ENCODE results near the gene EML1. TPM values are rescaled to one million over a fixed set of nuclear protein-coding genes. Genes with fewer than 3 reads are reported as not detected.
A peak's percentile ranks its signal among the peaks of the same experiment; 100 is the strongest.

EML1 gene
- total RNA-seq, 1 experiment from 2014 or later = 2.5 TPM

DNA sequence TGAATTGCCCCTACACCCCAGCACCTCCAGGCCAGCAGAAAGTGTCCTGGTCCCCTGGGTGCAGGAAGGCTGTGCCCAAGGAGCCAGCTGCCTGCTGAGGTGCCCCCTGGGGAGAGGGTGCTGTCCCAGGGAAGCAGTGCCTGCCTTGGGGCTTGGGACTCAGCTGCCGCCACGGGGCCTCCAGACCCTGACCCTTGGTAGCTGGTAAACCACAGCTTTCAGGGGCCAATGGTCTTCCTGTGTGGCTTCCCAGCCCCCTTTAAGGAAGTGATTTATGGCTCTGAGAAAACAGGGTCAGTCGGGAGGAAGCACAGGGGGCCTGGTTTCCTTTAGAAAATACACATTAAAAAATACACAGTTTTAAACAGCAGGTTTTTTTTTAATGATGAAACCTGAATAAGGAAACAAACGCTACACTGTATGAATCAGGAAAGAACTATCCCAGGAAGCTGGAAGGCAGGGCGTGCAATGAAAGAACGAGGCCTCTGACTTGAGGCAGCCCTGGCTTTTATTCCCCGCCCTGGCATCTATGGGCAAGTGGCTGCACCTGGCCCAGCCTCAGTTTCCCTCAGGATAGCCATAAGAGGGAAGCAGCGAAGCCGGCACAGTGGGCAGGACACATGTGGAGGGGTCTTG, 40.6 kb upstream of the EML1 start:
- TF ChIP-seq, protein P1, sequence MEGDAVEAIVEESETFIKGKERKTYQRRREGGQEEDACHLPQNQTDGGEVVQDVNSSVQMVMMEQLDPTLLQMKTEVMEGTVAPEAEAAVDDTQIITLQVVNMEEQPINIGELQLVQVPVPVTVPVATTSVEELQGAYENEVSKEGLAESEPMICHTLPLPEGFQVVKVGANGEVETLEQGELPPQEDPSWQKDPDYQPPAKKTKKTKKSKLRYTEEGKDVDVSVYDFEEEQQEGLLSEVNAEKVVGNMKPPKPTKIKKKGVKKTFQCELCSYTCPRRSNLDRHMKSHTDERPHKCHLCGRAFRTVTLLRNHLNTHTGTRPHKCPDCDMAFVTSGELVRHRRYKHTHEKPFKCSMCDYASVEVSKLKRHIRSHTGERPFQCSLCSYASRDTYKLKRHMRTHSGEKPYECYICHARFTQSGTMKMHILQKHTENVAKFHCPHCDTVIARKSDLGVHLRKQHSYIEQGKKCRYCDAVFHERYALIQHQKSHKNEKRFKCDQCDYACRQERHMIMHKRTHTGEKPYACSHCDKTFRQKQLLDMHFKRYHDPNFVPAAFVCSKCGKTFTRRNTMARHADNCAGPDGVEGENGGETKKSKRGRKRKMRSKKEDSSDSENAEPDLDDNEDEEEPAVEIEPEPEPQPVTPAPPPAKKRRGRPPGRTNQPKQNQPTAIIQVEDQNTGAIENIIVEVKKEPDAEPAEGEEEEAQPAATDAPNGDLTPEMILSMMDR (IDR thresholded peaks at IDR 0.05; ENCODE audit: unreplicated experiment) = no peak
- BruUV-seq (replicated peaks) = no TSS peak
- Mint-ChIP-seq H3K27me3 (ENCODE audit: unreplicated experiment) (no peaks in the 10 kb centered on the region), H3K4me3 (ENCODE audit: low read depth, unreplicated experiment) (no peak overlapping the region), H3K36me3 (ENCODE audit: insufficient read depth, unreplicated experiment) (peaks cover 7% of the 10 kb centered on the region), H3K27ac (ENCODE audit: unreplicated experiment) (peak overlapping the region; percentile 36), H3K9me3 (ENCODE audit: low read depth, unreplicated experiment) (no peaks in the 10 kb centered on the region), H3K4me1 (ENCODE audit: low read depth, unreplicated experiment) (peaks cover 60% of the 10 kb centered on the region)
- DNase-seq = peak; percentile 60
- CTCF ChIA-PET = interaction anchor here (1.0 to 1.4 kb wide), 3 partner anchors 12 to 22 kb away, joined by 3 to 10 read pairs (median 3); no protein-coding TSS in a partner anchor
- intact Hi-C loops (cut with micrococcal nuclease; ENCODE audit: unreplicated experiment) = no loop called here

DNA sequence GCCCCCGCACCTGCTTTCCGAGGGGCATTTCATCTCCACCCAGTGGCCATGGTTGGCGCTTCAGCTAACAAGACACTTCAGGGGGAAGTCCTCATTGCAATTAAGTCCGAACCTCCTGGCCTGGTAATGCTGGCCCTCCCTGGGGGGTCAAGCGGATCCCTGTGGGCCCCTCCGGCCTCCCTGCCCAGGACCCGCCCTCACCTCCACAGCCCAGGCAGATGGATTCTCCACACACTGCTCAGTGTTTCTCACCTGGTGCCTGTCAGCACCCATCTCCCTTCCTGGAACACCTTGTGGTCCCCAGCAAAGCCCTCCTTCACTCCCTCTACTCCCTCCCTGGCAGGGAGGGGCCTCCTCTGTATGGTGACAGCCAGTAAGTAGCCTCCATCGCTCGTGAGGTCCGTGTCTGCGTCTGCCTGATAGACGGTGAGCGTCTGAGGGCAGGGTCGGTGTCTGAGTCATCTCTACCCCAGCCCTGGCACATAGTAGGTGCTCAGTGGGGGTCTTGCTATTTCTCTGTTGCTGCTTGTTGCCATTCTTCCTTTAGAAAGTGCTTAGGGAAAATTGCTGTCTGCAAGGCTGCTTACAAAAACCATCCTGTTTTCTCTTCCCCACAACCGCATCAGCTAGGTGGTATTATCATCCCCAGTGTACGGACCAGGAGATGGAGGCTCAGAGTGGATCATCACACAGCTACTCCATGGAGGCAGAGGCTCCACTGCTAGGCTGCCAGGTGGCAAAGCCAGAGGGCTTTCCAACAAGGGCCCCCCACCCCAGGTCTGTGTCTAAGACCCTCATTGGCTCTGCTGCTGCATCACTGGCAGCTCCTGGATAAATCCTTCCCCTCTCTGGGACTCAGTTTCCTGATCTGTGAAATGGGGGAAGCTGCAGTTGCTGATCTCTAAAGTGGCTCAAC, 39.7 kb upstream of the EML1 start:
- no peaks in the 10 kb centered on the region for H3K27me3 Mint-ChIP-seq (ENCODE audit: unreplicated experiment)
- peak overlapping the region; percentile 50 for H3K4me3 Mint-ChIP-seq (ENCODE audit: low read depth, unreplicated experiment)
- peak overlapping the region; percentile 83 for H3K27ac Mint-ChIP-seq (ENCODE audit: unreplicated experiment)
- peaks cover 60% of the 10 kb centered on the region for H3K4me1 Mint-ChIP-seq (ENCODE audit: low read depth, unreplicated experiment)
- peaks cover 7% of the 10 kb centered on the region for H3K36me3 Mint-ChIP-seq (ENCODE audit: insufficient read depth, unreplicated experiment)
- no peak for DNase-seq
- intact Hi-C loops (cut with micrococcal nuclease; ENCODE audit: unreplicated experiment) = no loop called here
- no peaks in the 10 kb centered on the region for H3K9me3 Mint-ChIP-seq (ENCODE audit: low read depth, unreplicated experiment)
- CTCF ChIA-PET = interaction anchor here (1.0 to 1.4 kb wide), 2 partner anchors 12 to 16 kb away, joined by 3 to 10 read pairs; no protein-coding TSS in a partner anchor
- TF ChIP-seq, protein P1 (IDR thresholded peaks at IDR 0.05; ENCODE audit: unreplicated experiment) = no peak
- BruUV-seq (replicated peaks) = no TSS peak

DNA sequence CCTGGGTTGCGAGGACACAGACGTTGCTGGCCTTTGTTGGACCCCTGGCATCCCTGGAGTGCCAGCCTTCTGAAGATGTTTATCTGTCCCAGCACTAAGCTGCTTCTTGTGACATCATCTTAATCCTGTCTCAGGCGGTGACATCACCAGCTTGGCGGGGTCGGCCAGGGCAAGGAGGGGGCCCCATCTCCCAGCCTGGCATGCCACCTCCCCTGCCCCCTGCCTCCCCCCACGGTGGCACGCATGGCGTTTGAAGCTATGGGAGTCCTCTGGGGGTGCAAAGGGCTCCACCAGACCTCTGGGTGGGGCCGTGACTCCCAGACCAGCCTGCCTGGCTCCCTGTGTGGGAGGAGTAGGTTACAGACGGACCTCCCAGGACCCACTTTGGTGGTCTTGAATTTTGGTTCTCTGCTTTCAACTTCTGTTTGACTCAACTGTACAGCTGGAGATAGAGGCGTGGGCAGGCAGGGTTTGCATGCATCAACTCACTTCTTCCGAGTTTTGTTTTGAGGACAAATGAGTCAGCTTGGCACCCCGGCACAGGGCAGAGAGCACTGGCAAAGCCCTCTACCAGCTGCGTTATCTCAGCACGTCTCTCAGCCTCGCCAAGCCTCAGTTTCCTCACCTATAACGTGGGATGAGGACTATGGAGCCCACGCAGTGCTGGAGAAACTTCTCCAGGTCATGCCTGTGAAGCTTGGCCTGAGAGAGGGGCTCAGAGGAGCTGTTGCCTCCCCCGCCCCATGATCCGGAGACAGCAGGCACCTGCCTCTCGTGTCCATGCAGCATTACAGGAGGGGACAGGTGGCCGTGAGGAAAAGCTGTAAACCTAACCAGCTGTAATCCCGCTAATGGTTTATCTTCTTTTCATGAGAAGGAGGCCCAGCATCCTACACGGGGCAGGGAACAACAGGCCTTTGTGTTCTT, 38.8 kb upstream of the EML1 start:
- Mint-ChIP-seq H3K4me1 (ENCODE audit: low read depth, unreplicated experiment) (peaks cover 60% of the 10 kb centered on the region), H3K36me3 (ENCODE audit: insufficient read depth, unreplicated experiment) (peaks cover 7% of the 10 kb centered on the region), H3K27me3 (ENCODE audit: unreplicated experiment) (no peaks in the 10 kb centered on the region), H3K9me3 (ENCODE audit: low read depth, unreplicated experiment) (no peaks in the 10 kb centered on the region), H3K27ac (ENCODE audit: unreplicated experiment) (no peak overlapping the region), H3K4me3 (ENCODE audit: low read depth, unreplicated experiment) (no peak overlapping the region)
- BruUV-seq (replicated peaks) = no TSS peak
- intact Hi-C loops (cut with micrococcal nuclease; ENCODE audit: unreplicated experiment) = no loop called here
- CTCF ChIA-PET = interaction anchor here (0.9 to 1.3 kb wide), 4 partner anchors 14 to 60 kb away, joined by 3 to 6 read pairs (median 4); no protein-coding TSS in a partner anchor
- no peak for DNase-seq
- TF ChIP-seq, protein P1 (IDR thresholded peaks at IDR 0.05; ENCODE audit: unreplicated experiment) = no peak

DNA sequence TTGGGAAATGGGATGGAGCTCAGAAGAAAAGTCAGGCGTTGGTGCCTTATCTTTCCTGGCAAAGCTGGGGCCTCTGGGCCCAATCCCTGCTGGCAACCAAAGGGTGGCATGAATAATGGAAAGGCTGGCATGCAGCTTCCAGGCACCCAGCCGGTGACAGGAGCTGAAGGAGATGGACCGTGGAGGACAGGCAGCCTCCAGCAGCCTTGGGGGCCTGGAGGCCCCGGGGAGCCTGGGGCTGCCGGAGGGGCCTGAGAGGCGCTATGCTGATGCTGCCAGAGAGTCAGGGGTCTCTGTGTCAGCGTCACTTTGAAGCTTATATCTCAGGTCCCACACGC, 38.2 kb upstream of the EML1 start:
- Mint-ChIP-seq H3K27ac (ENCODE audit: unreplicated experiment) (no peak overlapping the region), H3K4me1 (ENCODE audit: low read depth, unreplicated experiment) (peaks cover 60% of the 10 kb centered on the region), H3K36me3 (ENCODE audit: insufficient read depth, unreplicated experiment) (peaks cover 7% of the 10 kb centered on the region), H3K9me3 (ENCODE audit: low read depth, unreplicated experiment) (no peaks in the 10 kb centered on the region), H3K27me3 (ENCODE audit: unreplicated experiment) (no peaks in the 10 kb centered on the region), H3K4me3 (ENCODE audit: low read depth, unreplicated experiment) (no peak overlapping the region)
- BruUV-seq (replicated peaks) = no TSS peak
- CTCF ChIA-PET = interaction anchor here (0.9 to 1.3 kb wide), 4 partner anchors 15 to 59 kb away, joined by 3 to 6 read pairs (median 4); no protein-coding TSS in a partner anchor
- TF ChIP-seq, protein P1 (IDR thresholded peaks at IDR 0.05; ENCODE audit: unreplicated experiment) = no peak
- no peak for DNase-seq
- intact Hi-C loops (cut with micrococcal nuclease; ENCODE audit: unreplicated experiment) = no loop called here

All from Calu3 (cell line).